Measurements from ENCODE around the gene DUSP19. TPM values are rescaled to one million over a fixed set of nuclear protein-coding genes. Genes with fewer than 3 reads are reported as not detected.

DUSP19 gene
- total RNA-seq (1.2 TPM), polyA plus RNA-seq (1 to 10 TPM in 3 of 4 donors, under 1 TPM in 1; 0.21 to 1.7 (median 1.4) TPM)

GRCh38 chr2:183078464-183079138 lies at the start of gene DUSP19:
Gene DUSP19 (plus strand): TSS chr2:183078747. CDS start chr2:183078934, 187 bp downstream.
- Histone ChIP-seq H3K4me1 (ENCODE audit: control insufficient read depth, insufficient read depth, low read length, poor library complexity, severe bottlenecking) (peaks cover 10% of the 10 kb centered on the region), H3K4me3 (ENCODE audit: low read depth, low read length) (peak within 1 kb of the TSS; percentile 92), H3K9me3 (ENCODE audit: control insufficient read depth in 2 of 2, low read length in 2 of 2) (no peaks in the 10 kb centered on the region), H3K27me3 (ENCODE audit: control insufficient read depth, insufficient read depth, low read length) (peaks cover 9% of the 10 kb centered on the region), H3K36me3 (ENCODE audit: control insufficient read depth, insufficient read depth, low read length) (no peaks in the 10 kb centered on the region), H3K27ac (ENCODE audit: insufficient read depth, low read length, poor library complexity, severe bottlenecking) (peak within 1 kb of the TSS; percentile 44)
- ATAC-seq (ENCODE audit: low read depth in 2 of 2) (peak; percentile 62 to 67), DNase-seq (peak; percentile 74 to 87 (median 78))
- Mint-ChIP-seq H3K4me1 (peaks cover 0 to 14% (median 10%) of the 10 kb centered on the region in 4 donors), H3K36me3 (no peaks in the 10 kb centered on the region), H3K9me3 (no peaks in the 10 kb centered on the region), H3K27me3 (peaks cover 5% of the 10 kb centered on the region), H3K27ac (peak within 1 kb of the TSS; percentile 78 to 91 (median 85)), H3K4me3 (peak within 1 kb of the TSS; percentile 94 to 97 (median 97))

GRCh38 chr2:183029219-183029618 lies 49.3 kb upstream of the DUSP19 start:
- H3K9me3 Mint-ChIP-seq = peaks cover 0 to 1% (median 0%) of the 10 kb centered on the region in 7 donors
- H3K27me3 Mint-ChIP-seq = peaks cover 48% of the 10 kb centered on the region

GRCh38 chr2:183031911-183032794 lies 46.4 kb upstream of the DUSP19 start:
- peaks cover 39% of the 10 kb centered on the region for H3K27me3 ChIP-seq (ENCODE audit: control insufficient read depth, insufficient read depth, low read length)
- ATAC-seq (ENCODE audit: low read depth in 2 of 2) (no peak), DNase-seq (no peak)
- no peak overlapping the region for H3K4me3 ChIP-seq (ENCODE audit: low read depth, low read length)
- H3K4me3 Mint-ChIP-seq = no peak overlapping the region
- no peaks in the 10 kb centered on the region for H3K9me3 Mint-ChIP-seq
- H3K4me1 ChIP-seq (ENCODE audit: control insufficient read depth, insufficient read depth, low read length, poor library complexity, severe bottlenecking) = peaks cover 16% of the 10 kb centered on the region
- no peaks in the 10 kb centered on the region for H3K36me3 ChIP-seq (ENCODE audit: control insufficient read depth, insufficient read depth, low read length)
- no peak overlapping the region for H3K27ac ChIP-seq (ENCODE audit: insufficient read depth, low read length, poor library complexity, severe bottlenecking)
- peaks cover 63% of the 10 kb centered on the region for H3K27me3 Mint-ChIP-seq
- H3K27ac Mint-ChIP-seq = no peak overlapping the region
- H3K36me3 Mint-ChIP-seq = no peaks in the 10 kb centered on the region
- no peaks in the 10 kb centered on the region for H3K9me3 ChIP-seq (ENCODE audit: control insufficient read depth in 2 of 2, low read length in 2 of 2)
- H3K4me1 Mint-ChIP-seq = peaks cover 18 to 20% (median 19%) of the 10 kb centered on the region in 4 donors

More at GRCh38 chr2:183029219-183029618, 49.3 kb upstream of the DUSP19 start:
- Histone ChIP-seq H3K4me3 (ENCODE audit: low read depth, low read length) (no peak overlapping the region), H3K27ac (ENCODE audit: insufficient read depth, low read length, poor library complexity, severe bottlenecking) (no peak overlapping the region), H3K9me3 (ENCODE audit: control insufficient read depth in 2 of 2, low read length in 2 of 2) (no peaks in the 10 kb centered on the region), H3K4me1 (ENCODE audit: control insufficient read depth, insufficient read depth, low read length, poor library complexity, severe bottlenecking) (no peaks in the 10 kb centered on the region), H3K27me3 (ENCODE audit: control insufficient read depth, insufficient read depth, low read length) (peaks cover 34% of the 10 kb centered on the region), H3K36me3 (ENCODE audit: control insufficient read depth, insufficient read depth, low read length) (no peaks in the 10 kb centered on the region)
- DNase-seq (no peak), ATAC-seq (ENCODE audit: low read depth in 2 of 2) (no peak)
- no peaks in the 10 kb centered on the region for H3K36me3 Mint-ChIP-seq
- H3K27ac Mint-ChIP-seq = no peak overlapping the region
- peaks cover 0 to 5% (median 0%) of the 10 kb centered on the region in 4 donors for H3K4me1 Mint-ChIP-seq
- H3K4me3 Mint-ChIP-seq = no peak overlapping the region

GRCh38 chr2:183033951-183034350 lies 44.6 kb upstream of the DUSP19 start:
- Histone ChIP-seq H3K9me3 (ENCODE audit: control insufficient read depth in 2 of 2, low read length in 2 of 2) (no peaks in the 10 kb centered on the region), H3K27ac (ENCODE audit: insufficient read depth, low read length, poor library complexity, severe bottlenecking) (no peak overlapping the region), H3K4me3 (ENCODE audit: low read depth, low read length) (no peak overlapping the region), H3K4me1 (ENCODE audit: control insufficient read depth, insufficient read depth, low read length, poor library complexity, severe bottlenecking) (peaks cover 32% of the 10 kb centered on the region), H3K27me3 (ENCODE audit: control insufficient read depth, insufficient read depth, low read length) (peaks cover 39% of the 10 kb centered on the region), H3K36me3 (ENCODE audit: control insufficient read depth, insufficient read depth, low read length) (no peaks in the 10 kb centered on the region)
- DNase-seq (no peak), ATAC-seq (ENCODE audit: low read depth in 2 of 2) (no peak)
- Mint-ChIP-seq H3K4me3 (no peak overlapping the region), H3K36me3 (no peaks in the 10 kb centered on the region), H3K9me3 (peaks cover 0 to 2% (median 0%) of the 10 kb centered on the region in 7 donors), H3K27ac (no peak overlapping the region), H3K4me1 (peaks cover 19 to 27% (median 23%) of the 10 kb centered on the region in 4 donors), H3K27me3 (peaks cover 68% of the 10 kb centered on the region)

GRCh38 chr2:183034806-183035205 lies 43.7 kb upstream of the DUSP19 start:
- no peaks in the 10 kb centered on the region for H3K36me3 Mint-ChIP-seq
- H3K9me3 Mint-ChIP-seq = peaks cover 0 to 2% (median 0%) of the 10 kb centered on the region in 7 donors
- Histone ChIP-seq H3K9me3 (ENCODE audit: control insufficient read depth in 2 of 2, low read length in 2 of 2) (no peaks in the 10 kb centered on the region), H3K27me3 (ENCODE audit: control insufficient read depth, insufficient read depth, low read length) (peaks cover 37% of the 10 kb centered on the region), H3K36me3 (ENCODE audit: control insufficient read depth, insufficient read depth, low read length) (no peaks in the 10 kb centered on the region), H3K4me1 (ENCODE audit: control insufficient read depth, insufficient read depth, low read length, poor library complexity, severe bottlenecking) (peaks cover 35% of the 10 kb centered on the region), H3K4me3 (ENCODE audit: low read depth, low read length) (no peak overlapping the region), H3K27ac (ENCODE audit: insufficient read depth, low read length, poor library complexity, severe bottlenecking) (no peak overlapping the region)
- DNase-seq (no peak), ATAC-seq (ENCODE audit: low read depth in 2 of 2) (no peak)
- H3K4me1 Mint-ChIP-seq = peaks cover 23 to 34% (median 28%) of the 10 kb centered on the region in 4 donors
- H3K27ac Mint-ChIP-seq = no peak overlapping the region
- no peak overlapping the region for H3K4me3 Mint-ChIP-seq
- H3K27me3 Mint-ChIP-seq = peaks cover 69% of the 10 kb centered on the region

- Histone ChIP-seq H3K9me3 (ENCODE audit: control insufficient read depth in 2 of 2, low read length in 2 of 2) (no peaks in the 10 kb centered on the region), H3K36me3 (ENCODE audit: control insufficient read depth, insufficient read depth, low read length) (no peaks in the 10 kb centered on the region), H3K27me3 (ENCODE audit: control insufficient read depth, insufficient read depth, low read length) (peaks cover 38% of the 10 kb centered on the region), H3K4me1 (ENCODE audit: control insufficient read depth, insufficient read depth, low read length, poor library complexity, severe bottlenecking) (peaks cover 35% of the 10 kb centered on the region), H3K4me3 (ENCODE audit: low read depth, low read length) (peak overlapping the region; percentile 58), H3K27ac (ENCODE audit: insufficient read depth, low read length, poor library complexity, severe bottlenecking) (no peak overlapping the region)
- DNase-seq (no peak), ATAC-seq (ENCODE audit: low read depth in 2 of 2) (no peak)
- Mint-ChIP-seq H3K27me3 (peaks cover 71% of the 10 kb centered on the region), H3K4me3 (peak overlapping the region in 2 of 4 donors; percentile 1 to 23), H3K27ac (no peak overlapping the region), H3K4me1 (peaks cover 24 to 34% (median 29%) of the 10 kb centered on the region in 4 donors), H3K36me3 (no peaks in the 10 kb centered on the region), H3K9me3 (peaks cover 0 to 2% (median 0%) of the 10 kb centered on the region in 7 donors)
Observed at GRCh38 chr2:183035298-183035953, 43.1 kb upstream of the DUSP19 start.

- no peak overlapping the region for H3K27ac ChIP-seq (ENCODE audit: insufficient read depth, low read length, poor library complexity, severe bottlenecking)
- H3K27ac Mint-ChIP-seq = peak overlapping the region in 1 of 3 donors; percentile 32
- DNase-seq (peak in 2 of 3 donors; percentile 35 to 52), ATAC-seq (ENCODE audit: low read depth in 2 of 2) (no peak)
- H3K27me3 ChIP-seq (ENCODE audit: control insufficient read depth, insufficient read depth, low read length) = peaks cover 38% of the 10 kb centered on the region
- H3K4me3 Mint-ChIP-seq = peak overlapping the region; percentile 23 to 92 (median 86)
- peaks cover 35% of the 10 kb centered on the region for H3K4me1 ChIP-seq (ENCODE audit: control insufficient read depth, insufficient read depth, low read length, poor library complexity, severe bottlenecking)
- peak overlapping the region; percentile 58 for H3K4me3 ChIP-seq (ENCODE audit: low read depth, low read length)
- peaks cover 67% of the 10 kb centered on the region for H3K27me3 Mint-ChIP-seq
- no peaks in the 10 kb centered on the region for H3K36me3 Mint-ChIP-seq
- peaks cover 24 to 34% (median 29%) of the 10 kb centered on the region in 4 donors for H3K4me1 Mint-ChIP-seq
- no peaks in the 10 kb centered on the region for H3K9me3 ChIP-seq (ENCODE audit: control insufficient read depth in 2 of 2, low read length in 2 of 2)
- H3K9me3 Mint-ChIP-seq = peaks cover 0 to 2% (median 0%) of the 10 kb centered on the region in 7 donors
- no peaks in the 10 kb centered on the region for H3K36me3 ChIP-seq (ENCODE audit: control insufficient read depth, insufficient read depth, low read length)
Observed at GRCh38 chr2:183035954-183036669, 42.4 kb upstream of the DUSP19 start.

All from CD4-positive, CD25-positive, alpha-beta regulatory T cell (primary cell).